Right lobe of liver (tissue), 4 donors: Measurements from ENCODE around the gene ONECUT1.

ENCODE experiments used
- CTCF ChIP-seq, 4 donors: fragments of 200-600 bp in 3 of 4; fragments of 450-650 bp in 1 of 4; IDR thresholded peaks; one replicate each; pipeline versions ENCODE4 v1.5.1 to v1.8.0; 2016 to 2022; ENCODE audit warnings: antibody characterized with exemption in 4 of 4, mild to moderate bottlenecking in 2 of 4
- POLR2A ChIP-seq: fragments of 450-650 bp; IDR thresholded peaks from one replicate; pipeline ENCODE4 v1.6.1; 2017; ENCODE audit warnings: antibody characterized with exemption, mild to moderate bottlenecking
- donor health status: DM: no; HTN: no; CAD: no.
- donor health status: DM: no; HTN: no; CAD: no.
- donor health status: DM: no; HTN: yes; CAD: no.

GRCh38 chr15:52772766-52773165 is 17.4 kb downstream of the ONECUT1 start:
- TF ChIP-seq CTCF (IDR thresholded peaks at IDR 0.05): no peak
- TF ChIP-seq POLR2A: no peak
